ENCODE data around the gene SUCLG2. TPM values are rescaled to one million over a fixed set of nuclear protein-coding genes. Genes with fewer than 3 reads are reported as not detected.

SUCLG2 gene
- total and polyA plus RNA-seq, 10 of the 15 experiments (the other 5 are each of a cell fraction or from before 2014, with no cell fraction given), result 17.8 to 50.9 (median 37.2) TPM

DNA sequence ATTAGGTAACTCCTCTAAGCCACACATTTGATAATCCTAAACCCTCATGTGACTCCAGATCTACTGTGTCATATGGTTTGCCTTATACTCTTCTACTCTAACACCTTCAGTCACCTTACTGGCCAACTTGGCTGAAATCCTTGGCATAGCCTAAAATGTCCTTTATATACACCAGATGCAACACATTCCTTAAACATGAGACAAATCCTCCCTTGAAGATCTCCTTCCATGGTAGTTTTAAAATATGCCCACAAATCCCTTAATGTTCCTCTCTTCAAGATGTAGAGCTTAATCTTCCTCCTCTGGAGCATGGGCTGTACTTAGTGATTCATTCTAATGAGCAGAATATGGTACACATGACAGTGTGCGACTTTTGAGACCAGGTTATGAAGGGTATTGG, 238.9 kb downstream of the SUCLG2 start (continued):
- TF ChIP-seq HDAC6 (IDR thresholded peaks at IDR 0.05; ENCODE audit: unreplicated experiment), result no peak

DNA sequence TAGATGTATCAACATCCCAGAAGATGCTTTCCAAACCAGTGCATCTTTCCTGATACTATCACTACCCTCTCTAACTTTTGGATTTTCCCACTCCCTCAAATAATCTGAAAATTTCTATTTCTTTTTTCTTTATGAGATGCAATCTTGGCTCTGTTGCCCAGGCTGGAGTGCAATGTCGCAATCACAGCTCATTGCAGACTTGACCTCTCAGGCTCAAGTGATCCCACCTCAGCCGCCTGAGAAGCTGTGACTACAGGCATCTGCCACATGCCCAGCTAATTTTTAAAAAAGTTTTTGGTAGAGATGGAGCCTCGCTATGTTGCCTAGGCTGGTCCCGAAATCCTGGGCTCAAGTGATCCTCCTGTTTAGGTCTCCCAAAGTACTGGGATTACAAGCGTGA, 239.7 kb downstream of the SUCLG2 start:
- ChIA-PET CTCF (interaction anchor here (1.0 kb wide), 1 partner anchor 33 kb away, joined by 3 read pairs; no protein-coding TSS in a partner anchor), POLR2A (no interaction called here), RAD21 (ENCODE audit: unreplicated experiment) (no interaction called here), SMC1A (ENCODE audit: uncharacterized antibody, unreplicated experiment) (no interaction called here)
- intact Hi-C loops (cut with micrococcal nuclease; ENCODE audit: unreplicated experiment), result no loop called here
- H3K36me3 ChIP-seq (ENCODE audit: control insufficient read depth in 2 of 2, insufficient read depth in 2 of 2, low read length in 1 of 2), result no peaks in the 10 kb centered on the region
- H2AFZ ChIP-seq (ENCODE audit: control insufficient read depth, low read depth, low read length), result no peak overlapping the region
- H3K27ac ChIP-seq (ENCODE audit: control insufficient read depth, insufficient read depth), result no peak overlapping the region
- no peaks in the 10 kb centered on the region for H3K27me3 ChIP-seq (replicated peaks in 1 of 2; ENCODE audit: control insufficient read depth in 2 of 2, insufficient read depth in 2 of 2, low read length in 1 of 2)
- no peaks in the 10 kb centered on the region for H3K79me2 ChIP-seq (ENCODE audit: control insufficient read depth, insufficient read depth, low read length)
- ATAC-seq (no peak), DNase-seq (ENCODE audit: low read depth, low spot score) (no peak), FAIRE-seq (no peak)
- H3K4me3 ChIP-seq, result no peak overlapping the region
- no peaks in the 10 kb centered on the region for H3K4me1 ChIP-seq (ENCODE audit: control insufficient read depth, insufficient read depth, low read length)
- no peaks in the 10 kb centered on the region for H4K20me1 ChIP-seq (ENCODE audit: control insufficient read depth, insufficient read depth)
- in situ Hi-C loops (cut with MboI), result no loop called here
- no peak overlapping the region for H3K4me2 ChIP-seq (ENCODE audit: control insufficient read depth, insufficient read depth)
- no TSS peak for BruUV-seq (replicated peaks)
- peaks cover under 1% of the 10 kb centered on the region; the same call in 2 of the 3 replicates for H3K9me3 ChIP-seq (replicated peaks; ENCODE audit: control insufficient read depth, insufficient read depth, low read length)
- 99% methylated on average over 5 of the region's 5 CpGs for WGBS (ENCODE audit: insufficient coverage, insufficient replicate concordance, low lambda C conversion rate, missing lambda C conversion rate)
- no peak overlapping the region for H3K9ac ChIP-seq (ENCODE audit: control insufficient read depth, insufficient read depth, low read length)
- TF ChIP-seq, protein P1, sequence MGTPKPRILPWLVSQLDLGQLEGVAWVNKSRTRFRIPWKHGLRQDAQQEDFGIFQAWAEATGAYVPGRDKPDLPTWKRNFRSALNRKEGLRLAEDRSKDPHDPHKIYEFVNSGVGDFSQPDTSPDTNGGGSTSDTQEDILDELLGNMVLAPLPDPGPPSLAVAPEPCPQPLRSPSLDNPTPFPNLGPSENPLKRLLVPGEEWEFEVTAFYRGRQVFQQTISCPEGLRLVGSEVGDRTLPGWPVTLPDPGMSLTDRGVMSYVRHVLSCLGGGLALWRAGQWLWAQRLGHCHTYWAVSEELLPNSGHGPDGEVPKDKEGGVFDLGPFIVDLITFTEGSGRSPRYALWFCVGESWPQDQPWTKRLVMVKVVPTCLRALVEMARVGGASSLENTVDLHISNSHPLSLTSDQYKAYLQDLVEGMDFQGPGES (IDR thresholded peaks at IDR 0.05), result no peak
- TF ChIP-seq TBL1XR1 (IDR thresholded peaks at IDR 0.05; ENCODE audit: low read depth, low read length) (no peak), NFXL1 (IDR thresholded peaks at IDR 0.05; ENCODE audit: borderline replicate concordance) (no peak), NBN (IDR thresholded peaks at IDR 0.05) (no peak), TCF12 (IDR thresholded peaks at IDR 0.05; ENCODE audit: low read depth, low read length) (no peak), IKZF2 (IDR thresholded peaks at IDR 0.05) (no peak), TCF3 (IDR thresholded peaks at IDR 0.05; ENCODE audit: borderline replicate concordance, insufficient read depth, low read depth, low read length) (no peak), YBX1 (IDR thresholded peaks at IDR 0.05) (no peak), MTA2 (IDR thresholded peaks at IDR 0.05; ENCODE audit: low read depth) (no peak), CBFB (IDR thresholded peaks at IDR 0.05; ENCODE audit: low read depth) (no peak), KDM1A (IDR thresholded peaks at IDR 0.05; ENCODE audit: borderline replicate concordance) (no peak), MEF2B (IDR thresholded peaks at IDR 0.05; ENCODE audit: partially characterized antibody, poor library complexity, severe bottlenecking) (no peak)
- TF ChIP-seq, protein P2, sequence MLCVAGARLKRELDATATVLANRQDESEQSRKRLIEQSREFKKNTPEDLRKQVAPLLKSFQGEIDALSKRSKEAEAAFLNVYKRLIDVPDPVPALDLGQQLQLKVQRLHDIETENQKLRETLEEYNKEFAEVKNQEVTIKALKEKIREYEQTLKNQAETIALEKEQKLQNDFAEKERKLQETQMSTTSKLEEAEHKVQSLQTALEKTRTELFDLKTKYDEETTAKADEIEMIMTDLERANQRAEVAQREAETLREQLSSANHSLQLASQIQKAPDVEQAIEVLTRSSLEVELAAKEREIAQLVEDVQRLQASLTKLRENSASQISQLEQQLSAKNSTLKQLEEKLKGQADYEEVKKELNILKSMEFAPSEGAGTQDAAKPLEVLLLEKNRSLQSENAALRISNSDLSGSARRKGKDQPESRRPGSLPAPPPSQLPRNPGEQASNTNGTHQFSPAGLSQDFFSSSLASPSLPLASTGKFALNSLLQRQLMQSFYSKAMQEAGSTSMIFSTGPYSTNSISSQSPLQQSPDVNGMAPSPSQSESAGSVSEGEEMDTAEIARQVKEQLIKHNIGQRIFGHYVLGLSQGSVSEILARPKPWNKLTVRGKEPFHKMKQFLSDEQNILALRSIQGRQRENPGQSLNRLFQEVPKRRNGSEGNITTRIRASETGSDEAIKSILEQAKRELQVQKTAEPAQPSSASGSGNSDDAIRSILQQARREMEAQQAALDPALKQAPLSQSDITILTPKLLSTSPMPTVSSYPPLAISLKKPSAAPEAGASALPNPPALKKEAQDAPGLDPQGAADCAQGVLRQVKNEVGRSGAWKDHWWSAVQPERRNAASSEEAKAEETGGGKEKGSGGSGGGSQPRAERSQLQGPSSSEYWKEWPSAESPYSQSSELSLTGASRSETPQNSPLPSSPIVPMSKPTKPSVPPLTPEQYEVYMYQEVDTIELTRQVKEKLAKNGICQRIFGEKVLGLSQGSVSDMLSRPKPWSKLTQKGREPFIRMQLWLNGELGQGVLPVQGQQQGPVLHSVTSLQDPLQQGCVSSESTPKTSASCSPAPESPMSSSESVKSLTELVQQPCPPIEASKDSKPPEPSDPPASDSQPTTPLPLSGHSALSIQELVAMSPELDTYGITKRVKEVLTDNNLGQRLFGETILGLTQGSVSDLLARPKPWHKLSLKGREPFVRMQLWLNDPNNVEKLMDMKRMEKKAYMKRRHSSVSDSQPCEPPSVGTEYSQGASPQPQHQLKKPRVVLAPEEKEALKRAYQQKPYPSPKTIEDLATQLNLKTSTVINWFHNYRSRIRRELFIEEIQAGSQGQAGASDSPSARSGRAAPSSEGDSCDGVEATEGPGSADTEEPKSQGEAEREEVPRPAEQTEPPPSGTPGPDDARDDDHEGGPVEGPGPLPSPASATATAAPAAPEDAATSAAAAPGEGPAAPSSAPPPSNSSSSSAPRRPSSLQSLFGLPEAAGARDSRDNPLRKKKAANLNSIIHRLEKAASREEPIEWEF (IDR thresholded peaks at IDR 0.05; ENCODE audit: insufficient replicate concordance, low read depth, low read length), result no peak
- TF ChIP-seq, protein P3, sequence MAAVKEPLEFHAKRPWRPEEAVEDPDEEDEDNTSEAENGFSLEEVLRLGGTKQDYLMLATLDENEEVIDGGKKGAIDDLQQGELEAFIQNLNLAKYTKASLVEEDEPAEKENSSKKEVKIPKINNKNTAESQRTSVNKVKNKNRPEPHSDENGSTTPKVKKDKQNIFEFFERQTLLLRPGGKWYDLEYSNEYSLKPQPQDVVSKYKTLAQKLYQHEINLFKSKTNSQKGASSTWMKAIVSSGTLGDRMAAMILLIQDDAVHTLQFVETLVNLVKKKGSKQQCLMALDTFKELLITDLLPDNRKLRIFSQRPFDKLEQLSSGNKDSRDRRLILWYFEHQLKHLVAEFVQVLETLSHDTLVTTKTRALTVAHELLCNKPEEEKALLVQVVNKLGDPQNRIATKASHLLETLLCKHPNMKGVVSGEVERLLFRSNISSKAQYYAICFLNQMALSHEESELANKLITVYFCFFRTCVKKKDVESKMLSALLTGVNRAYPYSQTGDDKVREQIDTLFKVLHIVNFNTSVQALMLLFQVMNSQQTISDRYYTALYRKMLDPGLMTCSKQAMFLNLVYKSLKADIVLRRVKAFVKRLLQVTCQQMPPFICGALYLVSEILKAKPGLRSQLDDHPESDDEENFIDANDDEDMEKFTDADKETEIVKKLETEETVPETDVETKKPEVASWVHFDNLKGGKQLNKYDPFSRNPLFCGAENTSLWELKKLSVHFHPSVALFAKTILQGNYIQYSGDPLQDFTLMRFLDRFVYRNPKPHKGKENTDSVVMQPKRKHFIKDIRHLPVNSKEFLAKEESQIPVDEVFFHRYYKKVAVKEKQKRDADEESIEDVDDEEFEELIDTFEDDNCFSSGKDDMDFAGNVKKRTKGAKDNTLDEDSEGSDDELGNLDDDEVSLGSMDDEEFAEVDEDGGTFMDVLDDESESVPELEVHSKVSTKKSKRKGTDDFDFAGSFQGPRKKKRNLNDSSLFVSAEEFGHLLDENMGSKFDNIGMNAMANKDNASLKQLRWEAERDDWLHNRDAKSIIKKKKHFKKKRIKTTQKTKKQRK (IDR thresholded peaks at IDR 0.05; ENCODE audit: low read depth, low read length), result no peak
